H1 (cell line): ENCODE results near the gene OBSL1. TPM values are rescaled to one million over a fixed set of nuclear protein-coding genes. Genes with fewer than 3 reads are reported as not detected.

Source experiments
- BACH1 ChIP-seq: IDR thresholded peaks from 2 replicates; pipeline ENCODE4 v1.6.1; 2012; ENCODE audit warnings: low read length, improper control_type of control experiment
- CEBPB ChIP-seq: IDR thresholded peaks from 2 replicates; pipeline ENCODE4 v1.6.1; 2012; ENCODE audit warnings: low read depth, low read length
- CHD7 ChIP-seq: fragments of 300-600 bp; sonication (generic); IDR thresholded peaks from 2 replicates; pipeline ENCODE4 v1.7.1; 2012; ENCODE audit warnings: low read length, moderate library complexity, mild to moderate bottlenecking, inconsistent platforms; ENCODE audit not compliant: insufficient replicate concordance
- CREB1 ChIP-seq: IDR thresholded peaks from 2 replicates; pipeline ENCODE4 v1.6.1; 2012; ENCODE audit warnings: inconsistent platforms
- EZH2 ChIP-seq: fragments of 200-600 bp; sonication (generic); IDR thresholded peaks from 2 replicates; pipeline ENCODE4 v1.7.1; 2012; ENCODE audit warnings: low read depth, mild to moderate bottlenecking, moderate library complexity, low read length, inconsistent platforms; ENCODE audit not compliant: severe bottlenecking
- FOSL1 ChIP-seq: IDR thresholded peaks from 2 replicates; pipeline ENCODE4 v1.6.1; 2011; ENCODE audit warnings: mild to moderate bottlenecking, low read depth, low read length, moderate library complexity; ENCODE audit not compliant: insufficient read depth
- JUND ChIP-seq: IDR thresholded peaks from 2 replicates; pipeline ENCODE4 v1.6.1; 2011; ENCODE audit warnings: mild to moderate bottlenecking, improper control_type of control experiment, low read length
- NANOG ChIP-seq: IDR thresholded peaks from 2 replicates; pipeline ENCODE4 v1.6.1; 2011; ENCODE audit warnings: low read length, low read depth, mild to moderate bottlenecking, inconsistent platforms; ENCODE audit not compliant: insufficient read depth, poor library complexity, severe bottlenecking
- RNF2 ChIP-seq: fragments of 200-900, 300-1000 bp; sonication (generic); IDR thresholded peaks from 2 replicates; pipeline ENCODE4 v1.7.1; 2016; ENCODE audit warnings: borderline replicate concordance, low read depth, mild to moderate bottlenecking, antibody characterized with exemption, low read length; ENCODE audit not compliant: poor library complexity, severe bottlenecking; ENCODE audit errors: missing control alignments
- SRF ChIP-seq: IDR thresholded peaks from 2 replicates; pipeline ENCODE4 v1.6.1; 2011; ENCODE audit warnings: mild to moderate bottlenecking, low read depth, low read length, moderate library complexity
- SUZ12 ChIP-seq: fragments of 200-600 bp; sonication (generic); IDR thresholded peaks from 2 replicates; pipeline ENCODE4 v1.6.1; 2012; ENCODE audit warnings: mild to moderate bottlenecking, inconsistent platforms, low read length, moderate library complexity, mixed read lengths
- polyA plus RNA-seq, 7 experiments: library from polyadenylated mRNA; depleted of rRNA in 3 of 7; stranded (reverse) in 5 of 7; unstranded in 2 of 7; fragments of >200 nt in 5 of 7; fragments of 200-250 nt in 2 of 7; gene quantifications; 1 replicate in 5 of 7; 2 replicates in 1 of 7; 4 replicates in 1 of 7; pipeline versions ENCODE4 v1.2.1 to v1.2.3, GENCODE V29; 2011 to 2013; ENCODE audit warnings: missing spikeins in 2 of 7, mixed read lengths in 2 of 7
- total RNA-seq: library from RNA; stranded (reverse); fragmentation: NEBNext Ultra II Directional; extraction: Animal tissue kit (Norgen Biotek cat#: 25700); gene quantifications from 2 replicates; pipeline ENCODE4 v1.2.1, GENCODE V29; 2021

The OBSL1 gene
- total and polyA plus RNA-seq, 2 of the 8 experiments (the other 6 are each of a cell fraction or from before 2014, with no cell fraction given): 116 to 127 TPM

GRCh38 chr2:219523031-219523671 is 48.2 kb downstream of the OBSL1 start (continued):
- no peak for TF ChIP-seq CHD7
- TF ChIP-seq FOSL1: no peak
- no peak for TF ChIP-seq SRF
- TF ChIP-seq EZH2: peak; percentile 45
- TF ChIP-seq NANOG: no peak
- TF ChIP-seq RNF2: no peak
- TF ChIP-seq BACH1: no peak
- no peak for TF ChIP-seq JUND
- TF ChIP-seq SUZ12: no peak
- peak; percentile 52 for TF ChIP-seq CREB1
- no peak for TF ChIP-seq CEBPB
